ENCODE results near the gene CLTB. TPM values are rescaled to one million over a fixed set of nuclear protein-coding genes. Genes with fewer than 3 reads are reported as not detected.

Gene CLTB
- total and polyA plus RNA-seq, 2 of the 13 experiments (the other 11 are each of a cell fraction or from before 2014, with no cell fraction given), result 23.3 to 33.8 TPM

- BruUV-seq (replicated peaks), result no TSS peak
- no peak overlapping the region for H3K27ac ChIP-seq (ENCODE audit: extremely low read length, insufficient read depth, low read length)
- no peaks in the 10 kb centered on the region; the same call in 1 of the 2 replicates for H4K20me1 ChIP-seq (ENCODE audit: insufficient read depth, low read length)
- H2AFZ ChIP-seq (ENCODE audit: low read length), result no peak overlapping the region
- peaks cover 2 to 6% of the 10 kb centered on the region in 2 experiments; a peak in 2 of 5 replicates for H3K36me3 ChIP-seq (replicated peaks in 1 of 2; ENCODE audit: control insufficient read depth in 1 of 2, insufficient read depth in 2 of 2, low read length in 2 of 2)
- no peak overlapping the region for H3K4me2 ChIP-seq (ENCODE audit: low read depth, low read length)
- in situ Hi-C loops (cut with HindIII; ENCODE audit: extremely low pct_ligation_motif_present, low pct_unique_long_range_greater_than_20kb) (no loop called here), intact Hi-C loops (cut with micrococcal nuclease; ENCODE audit: unreplicated experiment) (no loop called here)
- no peak for ATAC-seq
- no peaks in the 10 kb centered on the region; a peak in 1 of 5 replicates for H3K27me3 ChIP-seq (ENCODE audit: control insufficient read depth in 1 of 2, insufficient read depth in 2 of 2, low read length in 2 of 2)
- H3K9ac ChIP-seq (ENCODE audit: insufficient read depth, low read depth, low read length), result no peak overlapping the region
- FAIRE-seq, result no peak
- 81% methylated on average over 8 of the region's 9 CpGs for WGBS (ENCODE audit: low lambda C conversion rate)
- H3K79me2 ChIP-seq (ENCODE audit: insufficient read depth, low read length), result peaks cover 6% of the 10 kb centered on the region
- DNase-seq (ENCODE audit: low spot score), result no peak
- TF ChIP-seq ZZZ3 (CRISPR knock-in tag; IDR thresholded peaks at IDR 0.05; ENCODE audit: borderline replicate concordance) (no peak), ZNF546 (CRISPR knock-in tag; conservative IDR thresholded peaks at IDR 0.05) (no peak)
- TF ChIP-seq, protein P1, sequence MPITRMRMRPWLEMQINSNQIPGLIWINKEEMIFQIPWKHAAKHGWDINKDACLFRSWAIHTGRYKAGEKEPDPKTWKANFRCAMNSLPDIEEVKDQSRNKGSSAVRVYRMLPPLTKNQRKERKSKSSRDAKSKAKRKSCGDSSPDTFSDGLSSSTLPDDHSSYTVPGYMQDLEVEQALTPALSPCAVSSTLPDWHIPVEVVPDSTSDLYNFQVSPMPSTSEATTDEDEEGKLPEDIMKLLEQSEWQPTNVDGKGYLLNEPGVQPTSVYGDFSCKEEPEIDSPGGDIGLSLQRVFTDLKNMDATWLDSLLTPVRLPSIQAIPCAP (CRISPR knock-in tag; IDR thresholded peaks at IDR 0.05; ENCODE audit: low read depth), result no peak
- TF ChIP-seq, protein P2, sequence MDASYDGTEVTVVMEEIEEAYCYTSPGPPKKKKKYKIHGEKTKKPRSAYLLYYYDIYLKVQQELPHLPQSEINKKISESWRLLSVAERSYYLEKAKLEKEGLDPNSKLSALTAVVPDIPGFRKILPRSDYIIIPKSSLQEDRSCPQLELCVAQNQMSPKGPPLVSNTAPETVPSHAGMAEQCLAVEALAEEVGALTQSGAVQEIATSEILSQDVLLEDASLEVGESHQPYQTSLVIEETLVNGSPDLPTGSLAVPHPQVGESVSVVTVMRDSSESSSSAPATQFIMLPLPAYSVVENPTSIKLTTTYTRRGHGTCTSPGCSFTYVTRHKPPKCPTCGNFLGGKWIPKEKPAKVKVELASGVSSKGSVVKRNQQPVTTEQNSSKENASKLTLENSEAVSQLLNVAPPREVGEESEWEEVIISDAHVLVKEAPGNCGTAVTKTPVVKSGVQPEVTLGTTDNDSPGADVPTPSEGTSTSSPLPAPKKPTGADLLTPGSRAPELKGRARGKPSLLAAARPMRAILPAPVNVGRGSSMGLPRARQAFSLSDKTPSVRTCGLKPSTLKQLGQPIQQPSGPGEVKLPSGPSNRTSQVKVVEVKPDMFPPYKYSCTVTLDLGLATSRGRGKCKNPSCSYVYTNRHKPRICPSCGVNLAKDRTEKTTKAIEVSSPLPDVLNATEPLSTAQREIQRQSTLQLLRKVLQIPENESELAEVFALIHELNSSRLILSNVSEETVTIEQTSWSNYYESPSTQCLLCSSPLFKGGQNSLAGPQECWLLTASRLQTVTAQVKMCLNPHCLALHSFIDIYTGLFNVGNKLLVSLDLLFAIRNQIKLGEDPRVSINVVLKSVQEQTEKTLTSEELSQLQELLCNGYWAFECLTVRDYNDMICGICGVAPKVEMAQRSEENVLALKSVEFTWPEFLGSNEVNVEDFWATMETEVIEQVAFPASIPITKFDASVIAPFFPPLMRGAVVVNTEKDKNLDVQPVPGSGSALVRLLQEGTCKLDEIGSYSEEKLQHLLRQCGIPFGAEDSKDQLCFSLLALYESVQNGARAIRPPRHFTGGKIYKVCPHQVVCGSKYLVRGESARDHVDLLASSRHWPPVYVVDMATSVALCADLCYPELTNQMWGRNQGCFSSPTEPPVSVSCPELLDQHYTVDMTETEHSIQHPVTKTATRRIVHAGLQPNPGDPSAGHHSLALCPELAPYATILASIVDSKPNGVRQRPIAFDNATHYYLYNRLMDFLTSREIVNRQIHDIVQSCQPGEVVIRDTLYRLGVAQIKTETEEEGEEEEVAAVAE (CRISPR knock-in tag; IDR thresholded peaks at IDR 0.05; ENCODE audit: borderline replicate concordance), result no peak
- peaks cover 10% of the 10 kb centered on the region for H3K4me1 ChIP-seq (ENCODE audit: insufficient read depth, low read length)
- H3K4me3 ChIP-seq (replicated peaks in 1 of 3; ENCODE audit: insufficient read depth in 1 of 3, low read depth in 2 of 3, low read length in 3 of 3), result no peak overlapping the region
- H3K9me3 ChIP-seq (ENCODE audit: low read length), result no peaks in the 10 kb centered on the region
- ChIA-PET CTCF (ENCODE audit: low intra/inter-chr PET ratio, low total read pairs) (no interaction called here), POLR2A (no interaction called here)
Measured at GRCh38 chr5:176394096-176394495, 22.2 kb downstream of the CLTB start.

Measured in HepG2 (cell line).